Testis (tissue), 2 donors: ENCODE measurements around the gene SEC14L5.

Source experiments
- CTCF ChIP-seq, 3 experiments: fragments of 450-650 bp in 2 of 3; fragments of 200-600 bp in 1 of 3; sonication (generic) in 1 of 3; IDR thresholded peaks; one replicate each; pipeline ENCODE4 v1.5.1; 2016 to 2019; ENCODE audit warnings: antibody characterized with exemption in 3 of 3, mild to moderate bottlenecking in 2 of 3, moderate library complexity in 1 of 3
- POLR2A ChIP-seq: fragments of 450-650 bp; IDR thresholded peaks from one replicate; pipeline ENCODE4 v1.6.1; 2017; ENCODE audit warnings: antibody characterized with exemption, mild to moderate bottlenecking, moderate library complexity

- TF ChIP-seq CTCF (IDR thresholded peaks at IDR 0.05): no peak
- TF ChIP-seq POLR2A: no peak
Measured at GRCh38 chr16:4937782-4938682, 20.1 kb upstream of the SEC14L5 start.
